ENCODE data around the gene OSBPL10.
"Not testable (repeated sequence)": the region's sequence is repeated elsewhere in the genome, so short reads cannot be mapped to it uniquely, and the experiment has no call there.

Gene OSBPL10

DNA sequence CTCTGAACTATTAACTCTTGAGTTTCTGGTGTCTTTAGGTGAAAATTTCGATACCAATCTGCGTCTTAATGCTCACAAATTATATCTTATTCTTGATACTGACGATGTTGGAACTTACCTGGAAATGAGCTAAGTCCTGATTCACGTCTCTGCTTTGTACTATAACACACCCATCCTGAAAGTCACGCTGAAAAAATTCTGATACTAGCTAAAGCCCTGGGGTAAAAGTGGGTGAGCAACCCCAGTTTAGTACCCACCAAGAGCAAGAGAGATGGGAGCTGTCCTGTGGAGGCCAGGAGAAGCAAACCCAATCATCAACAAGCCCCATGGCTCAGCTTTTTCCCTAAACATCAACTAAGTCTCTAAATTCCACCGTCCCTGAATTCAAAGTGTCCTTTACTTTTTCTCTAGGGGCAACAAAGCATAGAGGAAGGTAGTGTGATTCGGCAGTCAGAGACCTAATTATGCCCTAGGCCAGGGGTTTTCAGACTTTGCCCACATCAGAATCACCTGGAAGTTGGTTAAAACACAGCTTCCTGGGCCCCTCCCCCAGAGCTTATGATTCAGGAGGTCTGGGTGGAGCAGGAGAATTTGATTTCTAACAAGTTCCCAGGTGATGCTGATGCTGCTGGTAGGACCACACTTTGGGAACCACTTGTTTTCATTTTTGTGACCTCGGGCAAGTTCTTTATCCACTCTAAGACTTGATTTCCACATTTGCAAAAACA, 90.2 kb downstream of the OSBPL10 start:
- DNase-seq (ENCODE audit: low read depth): no peak

DNA sequence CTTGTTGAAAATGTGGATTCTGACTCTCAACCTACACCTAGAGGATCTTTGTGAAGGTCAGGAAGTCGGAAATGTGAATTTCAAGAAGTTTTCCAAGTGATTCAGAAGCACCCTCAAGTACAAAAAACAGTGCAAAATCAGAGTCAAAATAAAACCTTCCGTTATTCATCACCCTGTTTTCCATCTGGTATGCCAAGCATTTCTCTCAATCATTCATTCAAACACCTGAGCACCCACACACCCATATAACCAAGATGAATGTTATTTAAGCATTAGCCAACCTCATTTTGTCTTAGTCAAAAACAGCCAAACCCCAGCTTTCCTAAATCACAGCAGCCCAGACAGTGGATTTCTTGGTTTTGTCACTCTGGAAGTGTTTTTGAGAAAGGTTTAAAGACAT, 91.1 kb downstream of the OSBPL10 start:
- no peak for DNase-seq (ENCODE audit: low read depth)

DNA sequence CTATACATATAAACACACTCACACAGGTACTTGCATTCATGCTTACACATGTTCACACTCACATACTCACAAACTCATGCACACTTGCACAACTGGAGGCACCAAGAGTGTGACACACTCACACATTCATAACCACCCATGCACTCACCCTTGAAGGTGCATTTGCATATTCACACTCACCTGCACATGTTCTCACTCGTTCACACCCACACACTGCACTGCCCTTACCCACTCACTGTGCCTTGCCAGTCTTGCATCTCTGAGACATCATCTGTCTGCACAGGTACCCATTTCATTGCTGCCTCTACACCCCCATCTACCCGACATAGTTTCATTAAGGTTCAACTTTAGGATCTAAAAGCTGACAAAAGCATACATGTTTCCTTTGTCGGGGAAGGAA, 95.8 kb downstream of the OSBPL10 start:
- DNase-seq (ENCODE audit: low read depth): no peak

DNA sequence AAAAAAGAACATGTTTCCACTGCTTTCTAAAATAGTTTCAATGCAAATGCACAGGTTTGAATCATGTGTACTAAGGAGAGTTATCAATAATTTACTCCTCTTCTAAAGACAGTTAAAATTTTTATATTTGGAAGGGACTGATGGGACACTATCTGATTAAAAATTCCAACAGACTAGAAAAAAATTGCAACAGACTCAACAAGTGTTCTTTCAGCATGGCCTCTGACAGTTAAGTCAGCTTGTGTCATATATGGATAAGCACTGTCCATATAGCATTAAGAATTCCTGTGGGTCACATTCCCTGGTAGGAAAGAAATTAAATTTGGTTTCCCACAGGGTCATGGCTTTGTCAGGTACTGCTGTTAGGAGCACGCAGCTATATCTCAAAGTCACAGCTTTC, 96.8 kb downstream of the OSBPL10 start:
- no peak for DNase-seq (ENCODE audit: low read depth)

DNA sequence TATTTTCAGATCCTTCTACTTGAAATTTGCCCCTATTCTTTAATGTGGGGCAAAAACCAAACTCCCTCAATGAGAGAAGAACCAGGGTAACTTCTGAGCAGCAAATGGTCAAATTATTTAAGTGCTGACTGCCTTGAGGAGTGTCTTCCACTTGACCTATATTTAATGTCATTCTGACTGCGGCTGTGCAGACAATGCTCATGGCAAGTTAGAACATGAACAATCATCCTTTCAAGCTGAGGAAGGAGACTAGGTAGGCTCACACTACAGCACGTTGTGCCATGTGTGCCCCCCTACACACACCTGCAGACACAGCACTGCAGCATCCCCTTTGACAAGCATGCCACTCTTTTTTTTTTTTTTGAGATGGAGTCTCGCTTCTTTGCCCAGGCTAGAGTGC, 98.2 kb downstream of the OSBPL10 start:
- no peak for DNase-seq (ENCODE audit: low read depth)

DNA sequence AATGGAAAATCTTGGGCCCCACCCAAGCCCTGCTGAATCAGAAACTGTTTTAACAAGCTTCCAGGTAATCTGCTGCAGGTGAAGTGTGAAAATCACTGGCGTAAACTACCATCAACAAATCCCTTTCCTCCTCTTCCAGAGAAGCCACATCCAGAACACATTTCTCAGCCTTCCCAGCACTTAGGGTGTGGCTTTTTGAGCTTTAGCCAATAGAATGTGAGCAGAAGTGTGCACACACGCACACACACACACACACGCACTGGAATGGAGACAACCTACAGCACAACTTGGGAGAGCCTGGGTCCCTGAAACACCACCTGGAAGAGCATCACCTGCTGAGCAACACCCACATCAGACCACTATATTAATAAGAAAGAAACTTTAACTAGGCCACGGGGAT, 98.6 kb downstream of the OSBPL10 start:
- no peak for DNase-seq (ENCODE audit: low read depth)

DNA sequence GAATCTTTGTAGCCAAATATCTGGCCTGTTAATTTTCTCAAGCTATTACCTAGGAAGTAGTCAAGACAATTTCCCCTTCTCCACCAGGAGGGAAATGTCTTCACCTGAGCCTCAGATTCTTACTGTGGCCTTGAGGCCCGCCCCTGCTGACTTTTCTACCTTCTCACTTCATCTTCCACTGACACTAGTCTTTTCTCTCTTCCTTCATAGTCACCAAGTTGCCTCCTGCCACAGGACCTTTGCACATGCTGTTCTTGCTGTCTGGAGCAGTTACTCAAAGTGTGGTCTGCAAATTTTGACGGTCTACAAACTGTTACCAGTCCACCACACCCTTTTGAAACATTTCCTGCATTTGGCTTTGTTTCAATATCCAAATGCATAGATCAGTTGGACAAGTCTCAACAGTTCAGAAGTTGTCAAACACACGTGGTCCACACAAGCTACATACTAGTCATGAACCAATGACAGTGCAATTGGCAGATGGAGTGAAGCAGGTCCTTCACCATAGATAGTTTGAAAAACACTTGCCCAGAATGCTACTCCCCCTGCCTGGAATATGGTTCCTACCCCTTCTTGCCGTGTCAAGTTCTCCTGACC, 100.5 kb downstream of the OSBPL10 start:
- DNase-seq (ENCODE audit: low read depth): no peak

DNA sequence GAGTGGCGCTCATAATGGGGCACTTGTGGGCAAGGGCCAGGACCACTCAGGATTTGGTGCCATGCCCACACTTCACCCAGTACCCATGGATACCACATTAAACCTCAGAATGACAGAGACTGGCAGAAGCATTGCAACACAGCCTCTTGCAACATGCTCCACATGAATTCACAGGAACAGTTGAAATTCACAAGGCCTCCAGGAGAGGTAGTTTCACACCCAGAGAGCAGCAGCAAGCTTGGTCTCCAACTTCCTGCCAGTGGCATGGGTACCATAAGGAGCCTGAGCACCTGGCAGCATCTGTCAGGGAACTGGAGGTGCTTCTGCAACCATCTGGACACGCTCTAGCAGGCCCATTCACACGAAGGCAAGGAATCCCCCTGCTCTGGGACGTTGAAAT, 101.0 kb downstream of the OSBPL10 start:
- no peak for DNase-seq (ENCODE audit: low read depth)

DNA sequence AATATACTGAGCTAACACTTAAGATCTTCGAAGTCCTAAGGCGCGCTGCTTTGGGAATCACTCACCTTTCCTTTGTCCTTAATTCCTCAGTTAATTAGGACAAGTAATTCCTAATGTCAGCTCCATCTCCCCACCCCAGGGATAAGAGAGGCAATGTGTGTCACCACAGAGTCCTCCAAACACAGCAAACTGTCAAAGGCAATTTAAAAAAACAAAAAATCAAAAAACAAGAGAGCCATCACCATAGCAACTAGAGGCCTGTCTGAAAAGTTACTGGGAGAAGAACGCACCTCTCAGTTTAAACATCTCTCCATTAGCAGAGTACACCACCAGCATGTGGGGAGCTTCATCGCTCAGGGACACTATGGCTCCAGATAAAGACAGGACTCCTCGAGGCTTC, 101.7 kb downstream of the OSBPL10 start:
- DNase-seq (ENCODE audit: low read depth): no peak

DNA sequence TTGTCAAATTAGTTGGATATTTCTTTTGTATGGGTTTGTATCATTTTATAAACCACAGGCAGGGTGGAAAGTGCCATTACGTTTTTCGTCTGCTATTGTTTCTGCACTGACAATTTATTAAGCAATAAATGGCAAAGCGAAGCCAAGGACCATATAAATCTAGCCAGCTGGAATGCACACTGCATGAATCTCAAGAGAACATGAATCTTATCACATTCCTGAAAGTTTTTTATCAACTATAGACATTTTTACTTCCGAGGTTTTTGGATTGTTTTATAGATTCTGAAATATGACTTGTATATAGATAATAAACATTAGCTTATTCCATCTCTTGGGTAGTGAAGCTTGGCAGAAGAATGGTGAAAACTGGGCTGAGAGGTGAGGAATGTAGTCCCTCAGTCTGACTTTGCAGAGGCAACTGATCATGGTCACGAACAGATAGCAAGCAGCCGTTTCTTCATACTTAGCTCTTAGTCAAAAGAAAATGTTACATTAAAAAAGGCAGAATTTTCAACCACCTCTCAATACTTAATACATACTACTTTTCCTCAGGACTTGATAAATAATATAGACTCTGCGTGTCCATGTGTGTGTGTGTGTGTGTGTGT, 102.7 kb downstream of the OSBPL10 start:
- DNase-seq (ENCODE audit: low read depth): no peak

DNA sequence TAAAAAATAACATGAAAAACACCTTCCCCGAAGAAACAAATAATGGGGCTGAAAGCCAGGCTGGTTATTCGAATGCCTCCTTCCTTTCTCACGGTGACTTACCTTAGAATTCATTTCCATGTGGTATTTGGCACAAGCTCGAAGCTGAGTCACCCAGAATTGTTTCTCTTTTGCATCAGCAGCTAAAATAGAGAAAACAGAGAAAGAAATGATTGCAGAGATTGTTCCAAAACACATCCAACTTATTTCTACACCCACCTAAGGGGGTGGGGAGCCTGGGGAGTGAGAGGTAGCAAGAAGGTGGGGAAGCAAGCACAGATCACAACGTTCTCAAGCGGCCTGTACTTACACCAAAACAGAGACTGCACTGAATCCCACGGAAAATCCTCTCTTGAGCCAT, 104.7 kb downstream of the OSBPL10 start:
- no peak for DNase-seq (ENCODE audit: low read depth)

DNA sequence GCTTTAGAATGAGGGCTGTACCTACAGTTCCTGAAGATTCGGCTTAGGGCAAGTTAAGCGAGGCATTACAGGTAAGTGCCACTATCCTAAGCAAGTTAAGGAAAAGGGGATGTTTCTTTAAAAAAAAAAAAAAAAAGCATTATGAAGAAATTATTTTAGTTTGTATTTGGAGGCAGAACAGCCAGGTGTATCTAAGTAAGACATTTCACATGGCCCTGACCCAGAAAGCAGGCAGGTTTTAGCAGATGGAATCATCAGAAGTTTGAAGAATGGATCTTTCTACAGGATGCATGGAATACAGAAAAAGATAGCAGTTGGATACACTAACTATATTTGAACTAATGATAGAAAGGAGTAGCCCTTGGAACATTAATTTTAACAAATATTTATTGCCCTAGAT, 105.6 kb downstream of the OSBPL10 start:
- DNase-seq (ENCODE audit: low read depth): no peak

DNA sequence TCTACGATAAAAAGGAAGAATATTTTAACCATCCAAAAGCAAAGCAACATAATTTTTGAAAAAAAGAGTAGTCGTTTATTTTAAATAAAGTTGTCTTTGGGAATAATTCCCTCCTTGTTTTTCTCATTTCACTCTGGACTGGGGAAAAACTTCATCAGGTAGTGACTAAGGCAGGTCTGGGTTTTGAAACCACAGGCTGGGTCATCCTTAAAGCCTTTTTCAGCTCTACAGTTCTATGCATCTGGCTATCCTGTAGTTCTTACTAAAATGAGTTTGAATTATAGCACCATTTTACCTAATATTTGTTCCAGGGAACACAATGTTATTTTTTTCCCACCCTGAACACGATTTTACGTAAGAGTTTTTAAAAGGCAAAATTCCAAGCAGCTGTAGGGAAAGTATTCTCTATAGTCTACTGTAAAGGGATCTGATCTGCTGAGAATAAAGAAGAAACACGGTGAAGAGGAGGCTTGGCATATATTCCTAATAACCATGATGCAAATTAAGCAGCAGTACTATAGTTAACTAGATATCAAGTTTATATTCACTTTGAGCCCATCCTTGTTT, 107.7 kb downstream of the OSBPL10 start:
- DNase-seq (ENCODE audit: low read depth): no peak

DNA sequence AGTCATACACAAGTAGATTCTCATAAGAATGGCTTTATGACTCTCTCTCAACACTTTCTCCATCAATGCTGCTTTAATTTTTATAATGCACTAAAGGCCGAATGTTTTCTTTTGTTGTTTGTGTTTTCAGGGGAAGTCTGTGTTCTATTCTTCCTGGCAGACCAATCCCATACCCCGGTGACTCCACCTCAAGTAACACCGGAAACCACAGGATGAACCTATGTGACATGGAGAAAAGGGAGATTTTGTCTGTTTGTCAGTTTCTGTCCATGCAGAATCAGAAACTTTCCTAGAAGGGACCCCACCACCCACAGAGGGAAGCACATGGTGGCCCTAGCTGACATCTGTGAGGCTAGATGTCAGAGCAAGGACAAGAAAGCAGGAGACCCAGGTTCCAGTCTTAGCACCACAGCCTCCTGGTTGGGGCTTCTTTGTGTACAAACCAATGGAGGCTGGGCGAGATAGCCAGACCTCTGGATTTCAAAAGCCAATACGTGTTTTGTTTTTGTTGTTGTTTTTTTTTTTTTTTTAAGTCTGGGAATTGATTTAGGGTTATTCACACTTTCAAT, 109.0 kb downstream of the OSBPL10 start:
- no peak for DNase-seq (ENCODE audit: low read depth)

DNA sequence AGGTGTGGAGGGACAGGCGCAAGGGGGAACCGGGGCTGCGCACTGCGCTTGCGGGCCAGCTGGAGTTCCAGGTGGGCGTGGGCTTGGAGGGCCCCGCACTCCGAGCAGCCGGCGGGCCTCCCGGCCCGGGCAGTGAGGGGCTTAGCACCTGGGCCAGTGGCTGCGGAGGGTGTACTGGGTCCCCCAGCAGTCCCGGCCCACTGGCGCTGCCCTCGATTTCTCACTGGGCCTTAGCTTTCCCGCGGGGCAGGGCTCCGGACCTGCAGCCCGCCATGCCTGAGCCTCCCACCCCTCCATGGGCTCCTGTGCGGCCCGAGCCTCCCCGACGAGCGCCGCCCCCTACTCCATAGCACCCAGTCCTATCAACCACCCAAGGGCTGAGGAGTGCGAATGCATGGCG, 111.0 kb downstream of the OSBPL10 start:
- DNase-seq (ENCODE audit: low read depth): not testable (repeated sequence)

DNA sequence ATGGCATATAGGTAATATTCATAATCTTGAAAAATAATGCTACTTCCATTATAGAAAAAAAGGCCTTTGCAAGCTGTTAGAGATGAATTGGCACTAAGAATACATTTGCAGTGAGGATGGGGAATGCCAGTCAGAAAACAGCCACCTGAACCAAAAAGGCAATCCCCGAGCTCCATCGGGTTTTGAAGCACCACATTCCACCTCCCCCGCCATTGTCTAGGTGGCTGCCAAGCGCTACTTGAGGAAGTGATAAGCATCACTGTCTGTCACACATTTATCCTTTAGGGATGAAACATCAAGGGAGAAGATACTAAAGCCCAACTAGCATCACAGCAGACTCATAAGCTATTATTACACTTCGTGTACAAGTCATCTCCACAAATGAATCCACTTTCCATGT, 112.8 kb downstream of the OSBPL10 start:
- no peak for DNase-seq (ENCODE audit: low read depth)

DNA sequence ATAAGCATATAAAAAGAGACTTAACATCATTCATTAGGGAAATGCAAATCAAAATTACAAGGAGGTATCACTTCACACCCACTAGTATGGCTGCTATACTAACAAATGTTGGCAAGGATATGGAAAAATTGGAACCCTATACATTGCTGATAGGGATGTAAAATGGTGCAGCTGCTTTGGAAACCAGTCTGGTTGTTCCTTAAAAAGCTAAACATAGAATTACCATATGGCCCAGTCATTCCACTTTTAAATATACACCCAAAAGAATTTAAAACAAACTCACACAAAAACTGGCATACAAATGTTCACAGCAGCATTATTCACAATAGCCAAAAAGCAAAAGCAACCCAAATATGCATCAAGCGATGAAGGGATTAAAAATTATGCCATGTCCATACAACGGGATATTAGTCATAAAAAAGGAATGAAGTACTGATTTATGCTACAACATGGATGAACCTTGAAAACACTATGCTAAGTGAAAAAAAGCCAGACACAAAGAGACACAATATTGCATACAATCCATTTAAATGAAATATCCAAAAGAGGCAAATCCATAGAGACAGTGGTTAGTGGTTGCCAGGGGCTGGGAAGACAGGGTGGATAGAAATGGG, 118.3 kb downstream of the OSBPL10 start:
- no peak for DNase-seq (ENCODE audit: low read depth)

DNA sequence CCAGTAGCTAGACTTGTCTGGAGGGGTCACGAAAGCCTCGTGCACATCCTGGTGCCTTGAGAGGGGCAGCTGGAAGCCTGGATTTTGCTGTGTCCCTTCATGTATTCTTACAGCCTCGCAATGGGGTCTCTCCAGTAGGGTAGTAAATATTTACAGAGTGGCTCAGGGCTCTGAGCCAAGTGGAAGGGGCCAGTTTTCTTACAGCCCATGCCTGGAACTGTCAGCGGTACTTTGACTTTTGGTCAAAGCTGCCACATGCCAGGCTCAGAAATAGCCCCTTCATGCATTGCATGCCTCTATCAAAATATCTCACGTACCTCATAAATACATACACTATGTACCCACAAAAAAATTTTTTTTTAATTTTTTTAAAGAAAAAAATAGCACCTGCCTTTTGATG, 119.2 kb downstream of the OSBPL10 start:
- no peak for DNase-seq (ENCODE audit: low read depth)

DNA sequence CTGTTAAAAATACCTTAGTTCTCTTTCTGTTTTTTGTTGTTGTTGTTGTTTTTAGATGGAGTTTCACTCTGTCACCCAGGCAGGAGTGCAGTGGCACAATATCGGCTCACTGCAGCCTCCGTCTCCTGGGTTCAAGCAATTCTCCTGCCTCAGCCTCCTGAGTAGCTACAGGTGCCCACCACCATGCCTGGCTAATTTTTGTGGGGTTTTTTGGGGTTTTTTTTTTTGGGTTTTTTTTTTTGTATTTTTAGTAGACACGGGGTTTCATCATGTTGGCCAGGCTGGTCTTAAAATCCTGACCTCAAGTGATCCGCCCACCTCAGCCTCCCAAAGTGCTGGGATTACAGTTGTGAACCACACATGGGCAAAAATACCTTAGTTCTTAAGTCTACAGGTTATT, 120.4 kb downstream of the OSBPL10 start:
- not testable (repeated sequence) for DNase-seq (ENCODE audit: low read depth)

DNA sequence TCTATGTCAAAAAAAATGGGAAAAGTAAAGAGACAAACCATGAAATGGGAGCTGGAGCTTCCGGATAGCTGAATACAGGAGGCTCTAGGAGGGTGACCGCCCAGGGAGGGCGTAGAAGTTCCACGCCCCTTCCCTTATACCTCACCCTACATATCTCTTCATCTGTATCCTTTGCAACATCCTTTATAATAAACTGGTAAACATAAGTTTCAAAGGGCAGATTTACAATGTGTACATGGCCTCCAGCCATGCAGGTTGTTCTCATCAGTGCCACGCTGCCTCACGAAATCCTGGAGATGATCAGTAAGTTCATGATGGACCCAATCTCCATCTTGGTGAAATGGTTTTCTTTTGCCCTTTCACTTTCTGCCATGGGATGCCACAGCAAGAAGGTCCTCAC, 121.8 kb downstream of the OSBPL10 start:
- DNase-seq (ENCODE audit: low read depth): no peak

DNA sequence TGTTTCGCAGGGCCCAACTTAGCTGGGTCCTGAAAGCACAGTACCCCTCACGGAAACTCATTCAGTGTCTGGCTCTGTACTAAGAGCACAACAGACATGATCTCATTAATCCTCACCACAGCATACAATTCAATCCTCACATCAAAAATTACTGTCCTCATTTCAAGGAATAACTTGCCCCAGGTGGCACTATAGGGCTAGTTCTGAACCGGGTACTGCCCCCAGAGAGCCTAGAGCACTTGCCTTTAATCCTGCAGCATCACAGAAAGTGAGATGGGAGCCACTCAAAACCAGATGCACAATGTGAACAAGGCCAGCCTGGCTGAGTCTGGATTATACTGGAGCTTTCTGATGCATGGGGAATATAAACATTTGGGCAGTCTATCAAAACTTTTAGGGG, 122.6 kb downstream of the OSBPL10 start:
- DNase-seq (ENCODE audit: low read depth): no peak

DNA sequence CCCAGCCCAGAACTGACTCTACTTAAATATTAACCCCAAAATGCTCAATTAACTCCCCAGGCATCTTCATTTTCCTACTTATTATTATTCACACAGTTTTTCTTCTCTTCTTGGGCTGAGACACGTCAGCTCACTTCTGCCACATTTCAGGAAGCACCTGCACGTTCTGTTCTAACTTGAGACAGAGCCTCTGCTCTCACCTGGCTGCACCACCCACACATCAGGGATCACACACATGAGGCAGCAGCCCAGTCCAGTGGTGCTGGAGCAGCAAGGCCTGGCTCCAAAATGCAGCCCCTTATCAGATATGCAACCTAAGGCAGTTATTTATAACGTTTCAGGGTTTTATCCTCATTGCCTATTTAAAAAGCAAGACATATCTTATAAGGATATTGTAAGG, 127.5 kb downstream of the OSBPL10 start:
- no peak for DNase-seq (ENCODE audit: low read depth)

DNA sequence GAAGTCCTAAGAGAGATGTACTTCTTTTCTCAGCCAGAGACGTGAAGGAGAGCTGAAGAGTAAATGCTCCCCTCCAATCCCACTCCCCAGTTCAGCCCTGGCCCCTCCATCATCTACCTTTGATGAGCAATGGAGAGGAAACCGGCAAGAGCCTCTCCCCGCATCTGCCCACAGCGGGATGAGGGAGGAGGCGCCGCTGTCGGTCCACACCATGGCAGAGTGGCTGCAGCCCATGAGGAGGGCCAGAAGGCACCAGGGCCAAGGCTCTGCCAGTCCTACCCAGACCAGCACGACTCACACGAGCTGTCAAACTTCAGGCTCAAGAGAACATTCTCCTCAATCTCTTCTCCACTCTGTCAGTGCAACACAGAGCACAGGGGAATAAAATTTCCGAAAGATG, 129.8 kb downstream of the OSBPL10 start:
- no peak for DNase-seq (ENCODE audit: low read depth)

Measured in activated T-cell treated with anti-CD3 and anti-CD28 coated beads for 24 hours (primary cell).